ENCODE data around the gene PSMG4.

GRCh38 chr6:3259491-3259958 lies 778 bp downstream of the PSMG4 start:
- no peak for TF ChIP-seq CTCF (IDR thresholded peaks at IDR 0.05)
- no peak for TF ChIP-seq POLR2A (IDR thresholded peaks at IDR 0.05)
- TF ChIP-seq POLR2AphosphoS5 (IDR thresholded peaks at IDR 0.05): no peak

Measured in stomach (tissue), 4 donors.